RPMI8226 (cell line): ENCODE results near the gene AP1S1.
"Not testable (repeated sequence)": the region's sequence is repeated elsewhere in the genome, so short reads cannot be mapped to it uniquely, and the experiment has no call there.

ENCODE experiments used
- DNase-seq: peaks from one replicate; pipeline ENCODE4 v3.0.0-alpha.2; 2015

Gene AP1S1

GRCh38 chr7:101172005-101172853, 18.0 kb downstream of the AP1S1 start:
- DNase-seq = peak; percentile 99

GRCh38 chr7:101172854-101173751, 18.8 kb downstream of the AP1S1 start:
- peak; percentile 93 for DNase-seq

- DNase-seq = peak; percentile 60
Measured at GRCh38 chr7:101173752-101174244, 19.5 kb downstream of the AP1S1 start.

GRCh38 chr7:101174322-101174854, 20.1 kb downstream of the AP1S1 start:
- DNase-seq = peak; percentile 79

GRCh38 chr7:101175664-101176063, 21.4 kb downstream of the AP1S1 start:
- no peak for DNase-seq

GRCh38 chr7:101177644-101178043, 23.4 kb downstream of the AP1S1 start:
- DNase-seq = no peak

- peak; percentile 70 for DNase-seq
Measured at GRCh38 chr7:101179117-101179516, 24.8 kb downstream of the AP1S1 start.

- no peak for DNase-seq
Measured at GRCh38 chr7:101179713-101180112, 25.4 kb downstream of the AP1S1 start.

GRCh38 chr7:101180130-101180755, 26.0 kb downstream of the AP1S1 start, which contains the start of gene NAT16:
TSS of gene NAT16 (minus strand) at chr7:101180293. CDS start at chr7:101174807, 5,486 bp downstream.
- DNase-seq = no peak

- no peak for DNase-seq
Measured at GRCh38 chr7:101185258-101185839, 31.1 kb downstream of the AP1S1 start.

GRCh38 chr7:101186194-101186593, 31.9 kb downstream of the AP1S1 start:
- no peak for DNase-seq

GRCh38 chr7:101186844-101187428, 32.7 kb downstream of the AP1S1 start:
- DNase-seq = peak; percentile 54

- DNase-seq = no peak
Measured at GRCh38 chr7:101189109-101189508, 34.8 kb downstream of the AP1S1 start.

- DNase-seq = no peak
Measured at GRCh38 chr7:101195884-101196283, 41.6 kb downstream of the AP1S1 start.

- DNase-seq = no peak
Measured at GRCh38 chr7:101197991-101198390, 43.7 kb downstream of the AP1S1 start.

GRCh38 chr7:101198476-101198875, 44.2 kb downstream of the AP1S1 start:
- no peak for DNase-seq

- DNase-seq = not testable (repeated sequence)
Measured at GRCh38 chr7:101199522-101199921, 45.2 kb downstream of the AP1S1 start.

GRCh38 chr7:101200504-101200861, 46.2 kb downstream of the AP1S1 start:
- no peak for DNase-seq

- DNase-seq = no peak
Measured at GRCh38 chr7:101200862-101201599, 46.8 kb downstream of the AP1S1 start, which contains the start of gene MOGAT3. TSS of gene MOGAT3 (minus strand) at chr7:101201036. CDS start at chr7:101200854, 182 bp downstream.

GRCh38 chr7:101201695-101202602, 47.7 kb downstream of the AP1S1 start:
- DNase-seq = peak; percentile 83
